CD4-positive, alpha-beta T cell treated with Interleukin-15 for 1 hour (primary cell): Measurements from ENCODE around the gene DNTT.

ENCODE experiments used
- DNase-seq: peaks from one replicate; pipeline ENCODE4 v3.0.0-alpha.2; 2020

The DNTT gene

GRCh38 chr10:96304230-96304629 is at the start of gene DNTT:
DNTT (plus strand) TSS chr10:96304434; CDS start chr10:96304498, 64 bp downstream.
- no peak for DNase-seq

GRCh38 chr10:96254976-96255375 is 49.3 kb upstream of the DNTT start:
- DNase-seq = no peak

- DNase-seq = no peak
These were observed 48.5 kb upstream of the DNTT start for GRCh38 chr10:96255549-96256333.

GRCh38 chr10:96257944-96258343 is 46.3 kb upstream of the DNTT start:
- no peak for DNase-seq

DNA sequence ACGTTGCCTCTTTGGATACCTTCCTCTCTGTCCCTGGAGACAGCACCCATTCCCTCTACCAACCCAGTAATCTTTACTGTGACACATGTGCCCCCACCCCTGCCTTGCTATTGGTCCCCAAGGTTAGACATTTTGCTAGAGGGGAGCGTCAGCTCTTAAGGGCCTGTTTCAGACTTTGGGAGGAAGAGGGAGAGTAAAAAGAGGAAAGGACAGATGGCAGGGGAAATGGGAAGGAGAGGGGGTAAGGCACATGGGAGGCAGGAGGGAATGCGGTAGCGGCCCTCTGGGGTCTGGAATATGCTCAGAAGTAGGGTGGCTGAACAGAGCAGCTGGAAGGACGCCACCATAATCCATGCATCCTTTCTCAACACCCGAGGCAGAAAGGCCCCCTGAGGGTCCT is 45.1 kb upstream of the DNTT start:
- no peak for DNase-seq

DNA sequence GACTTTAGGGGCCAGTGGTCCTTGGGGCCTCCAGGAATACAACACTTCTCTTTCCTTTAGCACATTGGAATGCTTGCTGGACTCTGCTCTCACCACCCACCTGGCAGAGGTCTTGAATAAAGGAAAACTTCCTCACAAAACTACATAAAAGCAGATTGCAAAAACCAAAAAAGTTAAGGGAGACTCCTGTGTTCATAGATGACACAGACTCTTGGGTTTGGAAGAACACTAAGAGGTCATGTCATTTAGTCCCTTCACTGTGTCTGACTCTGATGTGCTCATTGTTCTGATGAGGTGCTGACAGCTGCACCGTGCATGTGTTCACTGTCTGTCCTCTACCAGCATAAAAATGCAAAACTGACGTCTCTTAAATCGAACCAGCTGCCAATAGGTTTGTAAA is 44.2 kb upstream of the DNTT start:
- no peak for DNase-seq

- no peak for DNase-seq
These were observed 43.1 kb upstream of the DNTT start for GRCh38 chr10:96261132-96261531.

GRCh38 chr10:96261930-96262329 is 42.3 kb upstream of the DNTT start:
- DNase-seq = no peak

- no peak for DNase-seq
These were observed 41.1 kb upstream of the DNTT start for GRCh38 chr10:96263176-96263575.

GRCh38 chr10:96263669-96264068 is 40.6 kb upstream of the DNTT start:
- DNase-seq = no peak

- DNase-seq = no peak
These were observed 39.3 kb upstream of the DNTT start for GRCh38 chr10:96264938-96265337.

- DNase-seq = no peak
These were observed 38.0 kb upstream of the DNTT start for GRCh38 chr10:96266118-96266770.

DNA sequence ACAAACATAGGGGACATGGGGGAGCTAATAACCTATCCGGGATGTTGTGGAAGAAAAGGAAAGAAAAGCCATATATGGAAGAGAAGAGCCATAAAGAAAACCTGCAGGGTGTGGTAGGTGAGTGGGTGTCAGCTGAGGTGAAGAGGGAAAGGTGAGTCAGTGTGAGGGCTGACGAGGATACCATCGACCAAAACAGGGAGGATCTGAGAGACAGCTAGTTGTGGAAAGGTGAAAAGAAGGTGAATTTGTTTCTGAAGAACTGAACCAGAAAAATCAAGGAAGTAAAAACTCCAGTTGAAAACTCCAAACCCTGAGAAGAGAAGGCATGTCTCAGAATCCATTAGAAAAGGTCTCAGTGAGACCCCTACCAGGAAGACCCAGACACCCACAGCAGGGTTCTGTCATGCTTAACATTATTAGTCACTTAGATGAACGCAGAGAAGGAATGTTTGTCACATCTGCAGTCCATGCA is 37.0 kb upstream of the DNTT start:
- no peak for DNase-seq

- no peak for DNase-seq
These were observed 35.8 kb upstream of the DNTT start for GRCh38 chr10:96268341-96268909.

DNA sequence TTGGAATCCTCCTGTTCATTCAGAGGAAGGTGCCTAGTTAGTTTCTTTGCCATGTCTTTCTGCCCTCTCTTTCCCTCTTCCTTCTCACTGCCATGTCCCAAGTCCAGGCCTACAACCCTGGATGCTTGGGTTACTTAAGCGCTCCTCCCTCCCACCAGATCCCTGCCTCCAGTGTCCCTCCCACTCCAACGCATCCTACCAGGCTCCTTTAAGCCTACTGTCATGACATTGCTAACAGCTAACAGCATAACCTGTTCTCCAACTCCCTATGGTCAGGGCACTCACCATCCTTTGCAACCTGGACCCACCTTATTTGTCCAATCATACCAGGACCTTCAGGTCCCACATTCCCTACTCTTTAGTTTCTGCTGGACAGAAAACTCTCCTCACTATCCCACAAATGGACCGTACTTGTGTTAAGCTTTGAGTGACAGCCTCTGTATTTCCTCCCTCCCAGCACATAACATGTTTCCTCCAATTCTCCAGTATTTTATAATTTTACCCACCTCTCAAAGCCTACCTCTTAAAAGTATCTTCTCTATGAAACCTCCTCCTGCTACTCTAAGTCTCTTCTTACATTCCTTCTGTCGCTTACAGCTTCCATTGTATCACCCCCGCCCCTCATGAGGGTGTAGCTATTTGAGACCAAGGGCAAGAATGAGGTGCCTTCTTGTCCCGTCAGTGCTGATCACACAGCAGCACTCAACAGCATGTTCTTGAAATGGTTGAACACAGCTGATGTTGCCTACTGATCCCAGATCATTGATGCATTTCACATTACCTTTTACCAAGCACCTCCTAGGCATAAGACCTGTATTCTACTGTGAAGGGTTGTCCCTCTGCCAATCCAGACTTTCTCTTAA is 34.6 kb upstream of the DNTT start:
- DNase-seq = no peak

DNA sequence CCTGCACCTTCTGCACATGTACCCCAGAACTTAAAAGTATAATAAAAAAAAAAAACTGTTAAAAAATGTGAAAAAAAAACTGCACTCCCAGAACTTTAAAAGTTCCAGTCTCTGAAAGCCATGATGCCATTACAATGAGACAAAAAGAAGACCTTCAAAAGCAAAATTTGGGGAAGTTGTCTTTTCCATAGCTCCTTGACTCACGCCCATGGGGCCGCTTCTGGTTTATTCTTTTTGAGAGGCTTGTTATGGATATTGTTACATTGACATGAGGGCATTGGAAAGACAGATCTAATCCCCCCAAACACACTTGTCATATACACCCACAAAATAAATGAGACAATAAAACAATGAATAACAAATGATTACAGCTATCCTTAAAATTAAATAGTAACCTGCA is 33.7 kb upstream of the DNTT start:
- no peak for DNase-seq

DNA sequence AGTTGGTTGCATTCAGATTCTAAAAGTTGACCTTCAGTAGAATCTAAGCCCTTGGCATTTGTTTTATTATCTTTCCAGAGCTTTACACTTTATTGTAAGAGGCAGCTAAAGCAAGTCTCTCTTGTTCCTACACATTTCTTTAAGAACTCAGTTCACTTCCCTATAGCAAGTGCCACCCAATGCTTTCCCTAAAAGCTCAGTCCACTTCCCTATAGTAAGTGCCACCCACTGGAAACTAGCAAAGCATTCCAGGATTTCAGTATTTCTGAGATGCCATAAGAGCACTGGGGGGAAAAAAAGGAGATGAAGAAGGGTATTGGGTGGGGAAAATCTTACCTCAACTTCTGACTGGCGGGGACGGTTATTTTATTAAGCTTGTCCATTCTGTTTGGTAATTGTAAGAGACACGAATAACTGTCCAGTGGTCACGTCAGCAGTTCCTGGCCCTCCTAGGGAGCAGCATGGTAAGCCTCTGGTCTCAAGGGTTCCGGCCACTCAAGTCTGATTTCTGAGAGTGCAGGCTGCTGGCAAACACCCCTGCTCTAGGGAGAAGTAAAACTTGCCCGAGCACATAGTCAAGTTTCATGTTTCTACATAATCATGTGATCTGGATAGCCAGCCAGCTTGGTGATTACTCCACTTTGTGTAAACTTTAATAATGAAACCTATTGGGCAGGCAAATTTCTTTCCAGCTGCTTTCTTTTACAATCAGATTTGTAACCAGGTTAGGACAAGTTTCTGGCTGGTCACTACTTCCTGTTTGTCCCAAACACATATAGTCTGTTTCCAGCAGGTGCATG is 33.0 kb upstream of the DNTT start, which contains the start of gene BLNK:
Gene BLNK (minus strand): TSS at position 554 of the 800 bp plus-strand sequence. CDS start 171 bp downstream, at position 383.
- DNase-seq = peak; percentile 27

- DNase-seq = no peak
These were observed 31.6 kb upstream of the DNTT start for GRCh38 chr10:96272316-96273280.

GRCh38 chr10:96275685-96276418 is 28.4 kb upstream of the DNTT start:
- DNase-seq = no peak

- DNase-seq = no peak
These were observed 27.8 kb upstream of the DNTT start for GRCh38 chr10:96276426-96276825.
